Esophagus (tissue), 2 donors: Measurements from ENCODE around the gene MYOF. TPM values are rescaled to one million over a fixed set of nuclear protein-coding genes. Genes with fewer than 3 reads are reported as not detected.
"Not testable (repeated sequence)": the region's sequence is repeated elsewhere in the genome, so short reads cannot be mapped to it uniquely, and the experiment has no call there.

Experiments used
- H3K27ac ChIP-seq, 2 donors: one replicate each; pipeline ENCODE4 v1.5.1; 2013; ENCODE audit warnings: low read depth in 2 of 2, mild to moderate bottlenecking in 2 of 2, inconsistent platforms in 1 of 2, low read length in 1 of 2, moderate library complexity in 1 of 2
- H3K27me3 ChIP-seq, 2 donors: one replicate each; pipeline ENCODE4 v1.6.1; 2013; ENCODE audit warnings: low read length in 2 of 2, control low read depth in 1 of 2, mild to moderate bottlenecking in 1 of 2; ENCODE audit not compliant: insufficient read depth in 2 of 2, control insufficient read depth in 1 of 2
- H3K36me3 ChIP-seq, 2 donors: one replicate each; pipeline ENCODE4 v1.6.1; 2013; ENCODE audit warnings: low read length in 1 of 2; ENCODE audit not compliant: control insufficient read depth in 2 of 2, insufficient read depth in 2 of 2
- H3K4me1 ChIP-seq, 2 donors: one replicate each; pipeline ENCODE4 v1.6.1; 2013; ENCODE audit warnings: low read length in 1 of 2; ENCODE audit not compliant: control insufficient read depth in 2 of 2, insufficient read depth in 2 of 2
- H3K4me3 ChIP-seq, 2 donors: one replicate each; pipeline ENCODE4 v1.5.1; 2013; ENCODE audit warnings: low read length in 2 of 2, mild to moderate bottlenecking in 2 of 2, low read depth in 1 of 2, moderate library complexity in 1 of 2
- H3K9me3 ChIP-seq, 2 donors: one replicate each; pipeline ENCODE4 v1.6.1; 2013; ENCODE audit warnings: mild to moderate bottlenecking in 2 of 2, low read depth in 1 of 2, low read length in 1 of 2, moderate library complexity in 1 of 2; ENCODE audit not compliant: control insufficient read depth in 2 of 2, insufficient read depth in 1 of 2
- WGBS, 2 donors: extraction: QIAGEN DNeasy Blood & Tissue Kit; methylation state at CpG; one replicate each; pipeline ENCODE4 v1.1.7; 2013; 5-methylcytosine and 5-hydroxymethylcytosine counted together
- polyA plus RNA-seq, 2 donors: library from polyadenylated mRNA; stranded (reverse); fragments of 200-250 nt; gene quantifications; one replicate each; pipeline ENCODE4 v1.2.3, GENCODE V29; 2013
- donor health status: healthy with polysubstance abuse.
- donor health status: Bipolar disorder and iron deficiency.

MYOF gene
- polyA plus RNA-seq, 2 donors: 30.2 to 32.1 TPM

DNA sequence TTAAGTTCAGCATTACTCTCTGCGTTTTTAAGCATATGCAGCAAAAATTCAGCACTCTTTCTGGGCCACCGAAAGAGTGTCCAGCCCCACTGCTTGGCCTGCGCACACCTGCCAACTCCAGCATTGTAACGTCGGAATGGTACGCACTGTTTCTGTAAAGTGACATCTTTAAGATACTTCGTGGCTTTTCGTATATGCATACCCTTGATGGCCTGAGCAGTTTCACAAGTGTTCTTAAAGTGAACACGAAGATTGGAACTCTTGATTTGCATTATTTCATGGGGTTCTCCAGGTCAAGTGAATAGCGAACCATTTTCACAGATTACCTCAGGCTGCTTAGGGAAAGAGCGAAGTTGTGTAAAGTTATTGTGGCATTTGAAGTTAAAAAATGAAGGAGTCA, 197.9 kb downstream of the MYOF start:
- H3K4me3 ChIP-seq, H3K27me3 ChIP-seq, H3K36me3 ChIP-seq, H3K27ac ChIP-seq, H3K9me3 ChIP-seq, H3K4me1 ChIP-seq: not testable (repeated sequence)
- 89 to 91% methylated on average over 10 to 11 of the region's 11 CpGs for WGBS, 2 donors

DNA sequence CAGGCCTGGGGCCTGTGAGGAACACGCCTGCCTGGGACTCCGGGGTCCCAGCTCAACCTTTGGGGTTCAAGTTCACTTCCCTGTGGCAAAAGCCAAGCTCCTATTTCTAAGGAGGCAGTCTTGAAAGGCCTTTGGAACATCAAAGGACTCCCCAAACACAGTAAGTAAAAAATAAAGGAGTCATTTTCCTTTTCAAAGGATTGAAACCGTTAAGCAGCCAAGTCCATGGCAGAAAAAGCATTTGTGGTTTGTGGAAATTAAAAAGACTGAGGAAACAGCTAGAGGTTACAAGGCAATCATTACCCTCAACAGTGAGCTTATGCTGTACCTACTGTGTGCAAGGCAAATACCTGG, 200.8 kb downstream of the MYOF start:
- Histone ChIP-seq H3K4me3 (no peak overlapping the region), H3K4me1 (no peaks in the 10 kb centered on the region), H3K27me3 (no peaks in the 10 kb centered on the region), H3K27ac (no peak overlapping the region), H3K9me3 (no peaks in the 10 kb centered on the region), H3K36me3 (no peaks in the 10 kb centered on the region)
- 70 to 84% methylated on average over 3 of the region's 3 CpGs for WGBS, 2 donors

DNA sequence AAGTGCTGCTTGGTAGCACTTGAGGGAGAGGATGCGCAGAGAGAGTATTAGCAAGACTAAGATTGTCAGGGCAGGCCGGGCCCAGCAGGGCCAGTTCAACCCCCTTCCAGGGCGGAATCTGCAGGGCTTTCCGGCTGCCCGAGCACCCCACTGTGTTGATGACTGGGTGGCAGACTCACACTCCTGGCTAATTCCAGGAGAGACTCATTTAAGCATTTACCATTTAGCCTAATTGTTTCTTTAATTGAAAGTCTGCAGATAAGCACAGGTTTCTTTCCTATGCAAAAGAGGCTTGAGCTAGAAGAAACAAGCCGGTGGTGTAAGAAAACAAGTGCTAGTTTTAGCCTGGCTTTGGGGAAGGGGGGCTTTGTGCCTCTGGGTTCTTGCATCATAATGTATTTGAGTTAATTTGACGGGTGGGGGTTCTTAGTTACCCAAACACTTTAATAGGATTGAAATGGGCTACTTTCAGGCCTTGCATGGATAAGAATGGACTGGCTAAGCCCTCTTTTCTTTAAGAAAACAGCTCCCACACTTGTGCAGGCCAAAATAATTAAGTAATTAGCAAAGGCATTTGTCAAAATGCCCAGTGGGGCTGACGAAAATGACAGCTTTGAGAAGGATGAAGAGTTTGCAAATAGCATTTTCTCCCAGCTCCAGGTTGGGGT, 201.3 kb downstream of the MYOF start:
- Histone ChIP-seq H3K4me3 (no peak overlapping the region), H3K4me1 (no peaks in the 10 kb centered on the region), H3K36me3 (no peaks in the 10 kb centered on the region), H3K27me3 (no peaks in the 10 kb centered on the region), H3K9me3 (no peaks in the 10 kb centered on the region), H3K27ac (no peak overlapping the region)
- 62 to 69% methylated on average over 8 of the region's 8 CpGs for WGBS, 2 donors

DNA sequence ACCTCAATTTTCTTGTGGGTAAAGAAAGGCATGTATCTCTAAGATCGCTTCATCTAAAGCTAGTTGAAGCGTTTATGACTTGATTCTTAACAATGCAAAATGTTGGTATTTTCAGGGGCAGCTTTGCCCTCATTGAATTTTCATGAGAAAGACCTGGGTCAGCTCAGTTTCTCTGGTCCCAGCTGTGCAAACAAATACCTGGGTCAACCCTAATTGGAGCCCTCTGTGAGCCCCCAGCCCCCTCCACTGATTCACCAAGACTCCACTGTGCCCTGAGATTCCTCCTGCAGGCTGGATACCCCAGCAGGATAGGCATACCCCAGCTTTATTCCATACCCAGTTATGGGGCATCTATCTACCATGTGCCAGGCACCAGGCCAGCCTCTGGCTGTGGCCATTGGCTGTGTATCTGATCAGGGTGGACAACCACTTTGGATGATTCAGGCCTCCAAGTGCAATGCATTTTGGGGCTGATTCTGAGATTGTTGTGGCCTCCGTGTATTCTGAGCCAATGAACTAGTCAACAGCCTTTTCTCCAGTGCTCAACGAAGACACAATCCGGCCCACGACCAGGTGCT, 201.9 kb downstream of the MYOF start:
- H3K27ac ChIP-seq: no peak overlapping the region
- H3K27me3 ChIP-seq: no peaks in the 10 kb centered on the region
- H3K4me3 ChIP-seq: no peak overlapping the region
- 83 to 87% methylated on average over 6 of the region's 6 CpGs for WGBS, 2 donors
- no peaks in the 10 kb centered on the region for H3K36me3 ChIP-seq
- H3K9me3 ChIP-seq: no peaks in the 10 kb centered on the region
- no peaks in the 10 kb centered on the region for H3K4me1 ChIP-seq

DNA sequence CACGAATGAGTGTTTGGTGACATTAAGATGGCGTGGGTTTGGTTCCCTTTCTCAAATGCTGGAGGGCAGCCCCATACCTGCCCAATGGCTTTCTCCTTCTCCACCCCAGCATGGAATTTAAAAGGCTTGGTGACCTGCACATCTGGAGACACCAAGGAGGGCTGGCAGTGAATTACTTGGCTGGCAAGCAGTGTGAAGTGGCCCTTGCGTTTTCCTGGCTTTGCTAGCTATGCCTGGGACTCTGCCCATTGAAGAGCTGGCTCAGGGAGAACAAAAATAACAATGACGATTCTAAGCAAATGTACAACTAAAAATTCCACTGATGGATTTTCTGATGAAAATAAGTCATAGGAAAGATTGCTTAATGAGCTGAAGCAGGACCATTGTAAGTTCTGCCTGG, 204.8 kb downstream of the MYOF start:
- Histone ChIP-seq H3K4me3 (no peak overlapping the region), H3K9me3 (no peaks in the 10 kb centered on the region), H3K4me1 (no peaks in the 10 kb centered on the region), H3K27ac (no peak overlapping the region), H3K27me3 (no peaks in the 10 kb centered on the region), H3K36me3 (no peaks in the 10 kb centered on the region)
- 68 to 69% methylated on average over 4 of the region's 4 CpGs for WGBS, 2 donors

DNA sequence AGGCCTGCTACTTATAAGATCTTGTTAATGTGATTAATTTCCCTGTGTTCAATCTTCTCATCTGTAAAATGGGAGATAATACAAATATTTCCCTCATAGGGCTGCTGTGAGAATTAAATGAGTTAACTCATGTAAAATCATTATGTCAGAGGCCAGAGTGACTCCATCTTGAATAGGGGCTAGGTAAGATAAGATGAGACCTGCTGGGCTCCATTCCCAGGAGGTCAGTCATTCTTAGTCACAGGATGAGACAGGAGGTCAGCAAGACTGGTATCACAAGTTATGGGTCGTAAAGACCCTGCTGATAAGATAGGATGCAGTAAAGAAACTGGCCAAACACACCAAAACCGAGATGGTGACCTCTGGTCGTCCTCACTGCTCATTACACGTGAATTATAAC, 207.7 kb downstream of the MYOF start:
- no peak overlapping the region for H3K4me3 ChIP-seq
- no peaks in the 10 kb centered on the region for H3K9me3 ChIP-seq
- no peaks in the 10 kb centered on the region for H3K4me1 ChIP-seq
- H3K27me3 ChIP-seq: no peaks in the 10 kb centered on the region
- WGBS, 2 donors: 60 to 63% methylated on average over 4 of the region's 4 CpGs
- no peaks in the 10 kb centered on the region for H3K36me3 ChIP-seq
- H3K27ac ChIP-seq: no peak overlapping the region

DNA sequence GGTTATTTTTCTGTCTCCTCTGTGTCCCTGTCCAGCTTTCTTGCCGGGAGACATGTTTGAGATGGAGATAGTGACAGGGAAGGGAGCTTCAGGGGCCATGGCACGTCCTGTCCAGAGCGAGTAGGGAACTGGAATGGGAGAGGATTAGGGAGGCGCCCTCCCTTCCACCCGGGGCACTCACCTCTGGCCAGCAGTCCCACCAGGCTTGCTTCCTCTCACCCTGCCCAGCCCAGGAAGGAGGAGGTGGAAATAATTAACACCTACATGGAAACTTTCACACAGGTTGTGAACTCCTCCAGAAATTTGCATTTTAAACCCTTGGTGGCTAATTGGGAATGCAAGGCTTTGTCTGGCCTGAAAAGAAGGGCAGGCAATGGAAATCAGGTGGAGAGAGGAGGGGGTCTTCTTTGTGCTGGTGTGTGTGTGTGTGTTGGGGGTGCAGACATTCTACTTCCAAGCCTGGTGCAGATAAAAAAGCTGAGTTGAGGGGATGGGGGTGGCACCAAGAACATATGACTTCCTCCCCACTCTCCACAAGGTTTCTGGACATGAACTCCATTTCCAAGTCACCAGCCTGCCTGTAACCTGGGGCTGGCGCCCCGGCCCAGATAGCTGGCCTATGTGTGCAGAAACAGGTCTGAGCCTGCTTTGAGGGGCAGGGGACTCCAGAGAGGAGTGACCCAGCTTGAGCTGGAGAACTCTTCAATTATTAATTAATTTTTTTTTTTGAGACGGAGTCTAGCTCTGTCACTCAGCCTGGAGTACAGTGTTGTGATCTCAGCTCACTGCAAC, 209.1 kb downstream of the MYOF start:
- Histone ChIP-seq H3K27ac (no peak overlapping the region), H3K4me3 (no peak overlapping the region), H3K27me3 (no peaks in the 10 kb centered on the region), H3K9me3 (no peaks in the 10 kb centered on the region), H3K4me1 (no peaks in the 10 kb centered on the region), H3K36me3 (no peaks in the 10 kb centered on the region)
- WGBS, 2 donors: 60 to 63% methylated on average over 8 of the region's 8 CpGs

DNA sequence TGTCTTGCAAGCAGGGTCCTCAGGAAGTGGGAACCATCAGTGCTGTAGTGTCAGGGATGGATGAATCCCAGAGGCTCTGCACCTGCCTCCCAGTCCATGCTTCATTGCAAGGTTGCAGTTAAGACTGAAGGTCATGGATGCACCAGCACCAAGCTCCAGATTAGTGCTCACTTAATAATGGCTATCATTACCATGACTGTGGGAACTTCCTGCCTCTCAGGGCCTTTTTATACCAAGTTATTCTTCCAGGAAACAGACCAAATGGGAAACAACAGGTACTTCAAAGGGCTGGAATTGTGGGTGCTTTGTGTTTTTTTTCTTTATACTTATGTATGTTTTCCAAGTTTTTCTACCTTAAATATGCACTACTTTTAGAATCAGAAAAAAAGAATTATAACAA, 210.8 kb downstream of the MYOF start:
- H3K9me3 ChIP-seq: no peaks in the 10 kb centered on the region
- no peak overlapping the region for H3K4me3 ChIP-seq
- H3K36me3 ChIP-seq: no peaks in the 10 kb centered on the region
- no peaks in the 10 kb centered on the region for H3K4me1 ChIP-seq
- no peaks in the 10 kb centered on the region for H3K27me3 ChIP-seq
- no peak overlapping the region for H3K27ac ChIP-seq

DNA sequence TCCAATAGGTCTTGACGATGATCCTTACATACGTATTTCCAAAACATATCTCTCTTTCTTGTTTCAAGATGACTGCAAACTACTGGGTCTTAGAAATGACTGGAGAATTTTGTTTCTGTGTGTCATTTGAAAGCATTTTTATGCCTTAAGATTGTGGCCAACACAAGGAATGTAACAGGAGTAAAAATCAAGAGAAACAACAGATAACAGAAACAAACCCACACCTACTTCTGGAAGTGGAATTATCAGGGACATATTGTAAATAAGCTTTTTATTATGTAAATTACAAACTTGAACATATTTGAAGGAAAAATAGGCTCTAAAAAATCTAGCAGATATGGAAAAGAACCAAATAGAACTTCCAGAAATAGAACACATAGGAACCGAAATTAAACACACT, 212.9 kb downstream of the MYOF start:
- H3K4me3 ChIP-seq: no peak overlapping the region
- WGBS, 2 donors: 94 to 95% methylated on average over 3 of the region's 3 CpGs
- H3K4me1 ChIP-seq: no peaks in the 10 kb centered on the region
- no peaks in the 10 kb centered on the region for H3K36me3 ChIP-seq
- no peaks in the 10 kb centered on the region for H3K9me3 ChIP-seq
- no peaks in the 10 kb centered on the region for H3K27me3 ChIP-seq
- H3K27ac ChIP-seq: no peak overlapping the region

DNA sequence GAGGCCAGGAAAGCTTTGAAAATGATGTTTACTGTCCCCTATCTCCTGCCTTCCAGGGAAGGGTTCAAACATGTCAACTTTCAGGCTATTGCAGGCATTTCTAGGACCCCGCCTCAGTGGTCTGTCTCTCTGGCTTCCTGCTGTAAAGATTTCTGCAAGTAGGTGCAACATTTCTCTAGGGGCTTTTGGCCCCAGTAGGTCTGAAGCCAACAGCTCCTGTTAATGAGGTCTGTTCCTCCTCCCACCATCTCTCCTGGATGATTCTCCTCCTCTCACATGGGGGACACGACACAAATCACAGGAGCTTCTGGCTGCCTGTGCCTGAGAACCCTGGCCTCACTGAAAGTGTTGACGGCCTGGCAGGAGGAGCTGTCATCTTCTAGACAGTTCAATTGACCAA, 214.1 kb downstream of the MYOF start:
- no peak overlapping the region for H3K27ac ChIP-seq
- no peaks in the 10 kb centered on the region for H3K27me3 ChIP-seq
- no peaks in the 10 kb centered on the region for H3K4me1 ChIP-seq
- H3K4me3 ChIP-seq: no peak overlapping the region
- H3K36me3 ChIP-seq: no peaks in the 10 kb centered on the region
- 77 to 78% methylated on average over 3 of the region's 3 CpGs for WGBS, 2 donors
- no peaks in the 10 kb centered on the region for H3K9me3 ChIP-seq
